Mesodermal cell (in vitro differentiated cells): ENCODE data around the gene ATP13A4.

Experiments
- H3K27ac ChIP-seq: 2 replicates; pipeline ENCODE4 v1.7.0; 2013; ENCODE audit warnings: mild to moderate bottlenecking, low read depth, low read length, moderate library complexity; ENCODE audit not compliant: severe bottlenecking
- H3K36me3 ChIP-seq: 2 replicates; pipeline ENCODE4 v1.7.1; 2013; ENCODE audit warnings: mild to moderate bottlenecking, low read length, moderate library complexity; ENCODE audit not compliant: control insufficient read depth, insufficient read depth
- H3K4me1 ChIP-seq: one replicate; pipeline ENCODE4 v1.7.1; 2013; ENCODE audit warnings: mild to moderate bottlenecking, low read length; ENCODE audit not compliant: insufficient read depth, control insufficient read depth, poor library complexity, severe bottlenecking
- H3K4me3 ChIP-seq: 2 replicates; pipeline ENCODE4 v1.7.0; 2013; ENCODE audit warnings: low read length, control low read depth, mild to moderate bottlenecking; ENCODE audit not compliant: insufficient read depth, poor library complexity, severe bottlenecking; ENCODE audit errors: extremely low read depth
- H3K9me3 ChIP-seq: 2 replicates; pipeline ENCODE4 v1.7.1; 2013; ENCODE audit warnings: mild to moderate bottlenecking, low read length, moderate library complexity; ENCODE audit not compliant: control insufficient read depth
- WGBS, 2 experiments: methylation state at CpG; one replicate each; pipeline ENCODE4 v1.1.5; 2013; ENCODE audit warnings: missing lambda C conversion rate in 2 of 2; ENCODE audit not compliant: insufficient coverage in 2 of 2; 5-methylcytosine and 5-hydroxymethylcytosine counted together

ATP13A4 gene

DNA sequence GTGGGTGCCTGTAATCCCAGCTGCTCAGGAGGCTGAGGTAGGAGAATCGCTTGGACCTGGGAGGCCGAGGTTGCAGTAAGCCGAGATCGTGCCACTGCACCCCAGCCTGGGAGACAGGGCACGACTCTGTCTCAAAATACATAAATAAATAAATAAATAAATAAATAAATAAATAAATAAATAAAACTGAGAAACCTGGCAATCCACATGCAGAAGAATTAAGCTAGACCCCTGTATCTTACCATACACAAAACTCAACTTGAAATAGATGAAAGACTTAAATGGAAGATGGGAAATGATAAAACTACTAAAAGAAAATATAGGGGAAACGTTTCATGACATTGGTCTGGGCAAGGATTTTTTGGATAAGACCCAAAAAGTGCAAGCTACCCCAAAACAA is 58.0 kb downstream of the ATP13A4 start:
- WGBS, 2 experiments: 100% methylated on average over 1 of the region's 6 CpGs; no CpG with 5 or more reads in 1 of the 2 experiments
- peaks cover 4% of the 10 kb centered on the region for H3K4me1 ChIP-seq
- H3K9me3 ChIP-seq: no peaks in the 10 kb centered on the region
- no peak overlapping the region for H3K4me3 ChIP-seq
- H3K36me3 ChIP-seq: no peaks in the 10 kb centered on the region
- no peak overlapping the region for H3K27ac ChIP-seq

GRCh38 chr3:193491026-193491425 is 63.7 kb downstream of the ATP13A4 start:
- H3K27ac ChIP-seq: no peak overlapping the region
- H3K4me3 ChIP-seq: no peak overlapping the region
- no peaks in the 10 kb centered on the region for H3K9me3 ChIP-seq
- no peaks in the 10 kb centered on the region for H3K4me1 ChIP-seq
- H3K36me3 ChIP-seq: no peaks in the 10 kb centered on the region
- WGBS, 2 experiments: 100% methylated on average over 1 of the region's 1 CpG

DNA sequence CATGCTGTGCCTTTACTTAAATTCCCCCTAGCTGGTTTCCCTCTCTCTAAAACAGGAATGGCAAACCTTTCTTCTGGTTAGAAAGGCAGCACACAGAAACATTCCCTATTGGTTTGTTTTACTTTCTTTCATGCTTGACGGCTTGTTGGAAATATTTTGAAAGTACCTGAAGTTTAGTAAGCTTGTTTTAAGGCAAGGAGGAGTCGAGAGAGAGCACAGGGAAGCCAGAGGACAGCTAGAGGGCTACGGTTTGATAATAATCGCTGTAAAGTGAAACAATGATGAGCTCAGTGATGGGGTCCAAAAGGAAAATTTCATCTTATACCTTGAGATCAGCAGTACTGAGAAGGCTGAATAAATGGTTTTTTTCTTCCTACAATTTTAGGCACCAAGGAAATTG is 64.1 kb downstream of the ATP13A4 start:
- 81 to 94% methylated on average over 2 to 4 of the region's 4 CpGs for WGBS, 2 experiments
- Histone ChIP-seq H3K9me3 (no peaks in the 10 kb centered on the region), H3K4me3 (no peak overlapping the region), H3K36me3 (no peaks in the 10 kb centered on the region), H3K4me1 (no peaks in the 10 kb centered on the region), H3K27ac (no peak overlapping the region)

- no peaks in the 10 kb centered on the region for H3K9me3 ChIP-seq
- no peaks in the 10 kb centered on the region for H3K36me3 ChIP-seq
- H3K4me3 ChIP-seq: no peak overlapping the region
- H3K27ac ChIP-seq: no peak overlapping the region
- H3K4me1 ChIP-seq: no peaks in the 10 kb centered on the region
- 29 to 90% methylated on average over 1 to 2 of the region's 6 CpGs for WGBS, 2 experiments
Measured at GRCh38 chr3:193489949-193490348, 64.7 kb downstream of the ATP13A4 start.

GRCh38 chr3:193488741-193489140 is 66.0 kb downstream of the ATP13A4 start:
- 86 to 89% methylated on average over 5 of the region's 5 CpGs for WGBS, 2 experiments
- Histone ChIP-seq H3K36me3 (no peaks in the 10 kb centered on the region), H3K27ac (no peak overlapping the region), H3K4me1 (no peaks in the 10 kb centered on the region), H3K9me3 (no peaks in the 10 kb centered on the region), H3K4me3 (no peak overlapping the region)

- no peak overlapping the region for H3K27ac ChIP-seq
- WGBS, 2 experiments: no CpG with 5 or more reads among the region's 1 CpG
- H3K36me3 ChIP-seq: no peaks in the 10 kb centered on the region
- no peaks in the 10 kb centered on the region for H3K9me3 ChIP-seq
- no peaks in the 10 kb centered on the region for H3K4me1 ChIP-seq
- H3K4me3 ChIP-seq: no peak overlapping the region
Measured at GRCh38 chr3:193483988-193484539, 70.6 kb downstream of the ATP13A4 start.

GRCh38 chr3:193481436-193481835 is 73.3 kb downstream of the ATP13A4 start:
- no CpG with 5 or more reads among the region's 1 CpG for WGBS, 2 experiments
- H3K4me3 ChIP-seq: no peak overlapping the region
- no peak overlapping the region for H3K27ac ChIP-seq
- no peaks in the 10 kb centered on the region for H3K36me3 ChIP-seq
- H3K4me1 ChIP-seq: no peaks in the 10 kb centered on the region
- no peaks in the 10 kb centered on the region for H3K9me3 ChIP-seq

GRCh38 chr3:193474446-193474845 is 80.2 kb downstream of the ATP13A4 start:
- Histone ChIP-seq H3K4me1 (no peaks in the 10 kb centered on the region), H3K36me3 (no peaks in the 10 kb centered on the region), H3K4me3 (no peak overlapping the region), H3K27ac (no peak overlapping the region), H3K9me3 (no peaks in the 10 kb centered on the region)
- 80 to 83% methylated on average over 2 of the region's 4 CpGs for WGBS, 2 experiments

- Histone ChIP-seq H3K27ac (no peak overlapping the region), H3K36me3 (no peaks in the 10 kb centered on the region), H3K9me3 (no peaks in the 10 kb centered on the region), H3K4me3 (no peak overlapping the region), H3K4me1 (no peaks in the 10 kb centered on the region)
- WGBS, 2 experiments: 85 to 96% methylated on average over 3 to 4 of the region's 6 CpGs
Measured at GRCh38 chr3:193470710-193471109, 84.0 kb downstream of the ATP13A4 start.

DNA sequence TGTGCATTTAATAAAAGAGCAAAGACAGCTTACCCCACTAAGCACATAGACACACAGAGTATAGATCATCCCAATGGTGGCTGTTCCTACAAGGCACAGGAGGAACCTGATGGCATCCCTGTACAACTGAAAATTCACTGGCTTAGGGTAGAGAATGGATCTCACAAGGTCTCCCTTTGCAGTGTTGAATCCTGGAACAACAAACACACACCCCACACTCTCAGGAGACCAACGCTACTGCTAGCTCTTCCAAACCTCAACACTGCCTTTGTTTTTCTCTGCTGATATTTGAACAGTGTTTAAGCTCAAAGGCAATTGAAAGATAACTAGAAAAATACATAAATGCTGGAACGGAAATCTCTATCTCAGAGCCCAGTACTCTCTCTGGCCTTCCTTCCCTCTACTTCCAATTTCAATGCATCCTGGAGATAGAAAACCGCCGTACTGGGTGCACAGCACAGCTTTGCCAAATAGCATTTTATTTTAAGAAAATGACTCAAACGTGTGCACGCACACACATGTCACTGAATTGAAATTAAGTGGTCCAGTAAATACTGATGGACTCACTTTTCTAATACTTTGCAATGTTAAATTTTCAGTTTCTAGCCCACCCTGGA is 88.6 kb downstream of the ATP13A4 start:
- H3K4me1 ChIP-seq: no peaks in the 10 kb centered on the region
- H3K4me3 ChIP-seq: no peak overlapping the region
- WGBS, 2 experiments: 83 to 89% methylated on average over 3 to 4 of the region's 6 CpGs
- H3K9me3 ChIP-seq: no peaks in the 10 kb centered on the region
- no peaks in the 10 kb centered on the region for H3K36me3 ChIP-seq
- H3K27ac ChIP-seq: no peak overlapping the region

GRCh38 chr3:193464889-193465288 is 89.8 kb downstream of the ATP13A4 start:
- Histone ChIP-seq H3K4me3 (no peak overlapping the region), H3K36me3 (no peaks in the 10 kb centered on the region), H3K9me3 (no peaks in the 10 kb centered on the region), H3K4me1 (no peaks in the 10 kb centered on the region), H3K27ac (no peak overlapping the region)
- 84 to 94% methylated on average over 7 of the region's 8 CpGs for WGBS, 2 experiments
